ENCODE measurements around the gene TRIO. TPM values are rescaled to one million over a fixed set of nuclear protein-coding genes. Genes with fewer than 3 reads are reported as not detected.

The TRIO gene
- total and polyA plus RNA-seq, 2 donors (not counting 3 experiments of a cell fraction or from before 2014, with no cell fraction given): 82.9 to 248 TPM

DNA sequence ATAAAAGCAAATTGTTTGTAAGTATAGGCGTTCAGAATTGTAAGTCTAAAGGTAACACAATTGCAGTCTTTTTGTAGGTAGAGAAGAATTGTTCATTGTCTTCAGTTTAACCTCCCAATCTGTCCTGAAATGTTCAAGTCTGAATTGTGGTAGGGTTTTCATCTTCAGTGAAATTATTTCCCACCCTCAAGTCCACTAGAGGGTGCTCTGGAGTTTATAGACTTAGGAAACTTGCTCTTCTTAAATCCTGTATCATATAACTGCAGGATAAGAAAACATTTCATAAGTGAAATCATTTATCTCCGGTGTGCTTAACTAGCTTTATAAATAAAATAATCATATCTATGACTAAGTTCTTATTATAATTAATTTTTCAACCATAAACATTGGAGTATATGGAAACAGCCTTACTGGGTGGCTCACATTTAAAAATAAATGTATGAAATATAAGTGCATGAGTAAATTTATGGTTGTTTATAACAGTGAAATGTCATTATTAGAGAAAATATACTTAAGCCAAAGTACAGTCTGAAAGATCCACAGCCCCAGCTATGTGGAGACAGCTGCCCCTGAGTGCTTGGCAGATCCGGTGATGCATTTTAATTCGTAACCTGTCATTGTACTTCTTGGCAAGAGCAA, 256.0 kb downstream of the TRIO start:
- H3K4me2 ChIP-seq (ENCODE audit: insufficient read depth, low read length): no peak overlapping the region
- no TSS peak for BruUV-seq (replicated peaks)
- peaks cover 42% of the 10 kb centered on the region for H3K4me1 ChIP-seq (ENCODE audit: control insufficient read depth, extremely low read depth, insufficient read depth, low read length)
- peak; percentile 73 for DNase-seq (ENCODE audit: low read depth, low spot score)
- no peaks in the 10 kb centered on the region for H3K27me3 ChIP-seq (ENCODE audit: control insufficient read depth in 2 of 2, insufficient read depth in 2 of 2, low read length in 2 of 2)
- H3K9me1 ChIP-seq (replicated peaks; ENCODE audit: control insufficient read depth, extremely low read depth, insufficient read depth, low read length): no peaks in the 10 kb centered on the region
- intact Hi-C loops (cut with micrococcal nuclease) (loop anchor here (1.0 to 5.0 kb wide), 4 partner anchors 50 to 613 kb away; no protein-coding TSS in a partner anchor), dilution Hi-C loops (cut with MboI; ENCODE audit: extremely low pct_ligation_motif_present, low sequenced_read_pairs) (loop anchor here (25.0 kb wide), 1 partner anchor 238 kb away; no protein-coding TSS in a partner anchor)
- POLR2A ChIA-PET: no interaction called here
- H3K79me2 ChIP-seq (ENCODE audit: control insufficient read depth, insufficient read depth, low read length): peaks cover 30% of the 10 kb centered on the region
- H2AFZ ChIP-seq (ENCODE audit: low read depth, low read length): no peak overlapping the region
- no peak overlapping the region for H3K9ac ChIP-seq (replicated peaks; ENCODE audit: extremely low read depth, insufficient read depth, low read length)
- no peaks in the 10 kb centered on the region for H3K9me3 ChIP-seq (replicated peaks; ENCODE audit: control insufficient read depth, insufficient read depth, low read length)
- CTCF ChIA-PET: interaction anchor here (1.1 to 7.2 kb wide), 11 partner anchors 9 to 250 kb away, joined by 3 to 177 read pairs (median 3); no protein-coding TSS in a partner anchor
- no peaks in the 10 kb centered on the region for H4K20me1 ChIP-seq (replicated peaks; ENCODE audit: control insufficient read depth, extremely low read depth, insufficient read depth, low read length)
- H3K27ac ChIP-seq (ENCODE audit: insufficient read depth, low read depth, low read length): peak overlapping the region; percentile 37
- H3K4me3 ChIP-seq (replicated peaks in 1 of 3; ENCODE audit: insufficient read depth in 1 of 3, low read depth in 1 of 3, low read length in 3 of 3): no peak overlapping the region
- FAIRE-seq: peak; percentile 46
- TF ChIP-seq, protein P1, sequence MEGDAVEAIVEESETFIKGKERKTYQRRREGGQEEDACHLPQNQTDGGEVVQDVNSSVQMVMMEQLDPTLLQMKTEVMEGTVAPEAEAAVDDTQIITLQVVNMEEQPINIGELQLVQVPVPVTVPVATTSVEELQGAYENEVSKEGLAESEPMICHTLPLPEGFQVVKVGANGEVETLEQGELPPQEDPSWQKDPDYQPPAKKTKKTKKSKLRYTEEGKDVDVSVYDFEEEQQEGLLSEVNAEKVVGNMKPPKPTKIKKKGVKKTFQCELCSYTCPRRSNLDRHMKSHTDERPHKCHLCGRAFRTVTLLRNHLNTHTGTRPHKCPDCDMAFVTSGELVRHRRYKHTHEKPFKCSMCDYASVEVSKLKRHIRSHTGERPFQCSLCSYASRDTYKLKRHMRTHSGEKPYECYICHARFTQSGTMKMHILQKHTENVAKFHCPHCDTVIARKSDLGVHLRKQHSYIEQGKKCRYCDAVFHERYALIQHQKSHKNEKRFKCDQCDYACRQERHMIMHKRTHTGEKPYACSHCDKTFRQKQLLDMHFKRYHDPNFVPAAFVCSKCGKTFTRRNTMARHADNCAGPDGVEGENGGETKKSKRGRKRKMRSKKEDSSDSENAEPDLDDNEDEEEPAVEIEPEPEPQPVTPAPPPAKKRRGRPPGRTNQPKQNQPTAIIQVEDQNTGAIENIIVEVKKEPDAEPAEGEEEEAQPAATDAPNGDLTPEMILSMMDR (IDR thresholded peaks at IDR 0.05; ENCODE audit: extremely low read depth in 1 of 2, insufficient read depth in 1 of 2, low read depth in 1 of 2, low read length in 2 of 2): peak; percentile 43 to 51
- no peak for TF ChIP-seq JUN (IDR thresholded peaks at IDR 0.05; ENCODE audit: borderline replicate concordance, insufficient read depth, insufficient read length, low read depth)
- H3K36me3 ChIP-seq (ENCODE audit: control insufficient read depth in 2 of 2, extremely low read depth in 1 of 2, insufficient read depth in 2 of 2, low read length in 2 of 2): peaks cover 5 to 11% of the 10 kb centered on the region in 2 experiments

DNA sequence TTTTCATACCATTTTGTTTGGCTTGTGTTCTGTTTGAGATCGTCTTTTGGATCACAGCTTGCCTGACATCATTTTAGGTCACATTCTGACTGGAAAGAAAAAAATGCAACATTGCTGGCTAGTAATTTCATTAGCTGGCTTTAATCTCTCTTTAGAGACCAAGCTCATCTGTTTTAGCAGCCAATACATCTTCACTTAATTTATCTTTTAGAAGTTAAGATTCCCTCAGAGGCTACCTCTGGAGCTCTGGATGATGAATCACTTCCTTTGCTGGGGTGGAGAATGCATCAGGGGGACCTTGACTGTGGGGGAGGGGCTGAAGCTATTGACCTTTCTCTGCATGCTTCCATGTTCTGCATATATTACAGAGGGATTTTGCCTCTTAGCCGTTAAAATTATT, 256.9 kb downstream of the TRIO start:
- POLR2A ChIA-PET: no interaction called here
- no peak overlapping the region for H3K4me3 ChIP-seq (replicated peaks in 1 of 3; ENCODE audit: insufficient read depth in 1 of 3, low read depth in 1 of 3, low read length in 3 of 3)

More for the DNA sequence above, 256.9 kb downstream of the TRIO start:
- no peak overlapping the region for H3K9ac ChIP-seq (replicated peaks; ENCODE audit: extremely low read depth, insufficient read depth, low read length)
- H3K4me2 ChIP-seq (ENCODE audit: insufficient read depth, low read length): peak overlapping the region; percentile 13
- H3K36me3 ChIP-seq (ENCODE audit: control insufficient read depth in 2 of 2, extremely low read depth in 1 of 2, insufficient read depth in 2 of 2, low read length in 2 of 2): peaks cover 3 to 10% of the 10 kb centered on the region in 2 experiments
- dilution Hi-C loops (cut with MboI; ENCODE audit: extremely low pct_ligation_motif_present, low sequenced_read_pairs) (no loop called here), intact Hi-C loops (cut with micrococcal nuclease) (no loop called here)
- H3K79me2 ChIP-seq (ENCODE audit: control insufficient read depth, insufficient read depth, low read length): peaks cover 30% of the 10 kb centered on the region
- no peak overlapping the region for H2AFZ ChIP-seq (ENCODE audit: low read depth, low read length)
- peak overlapping the region; percentile 37 for H3K27ac ChIP-seq (ENCODE audit: insufficient read depth, low read depth, low read length)
- H3K4me1 ChIP-seq (ENCODE audit: control insufficient read depth, extremely low read depth, insufficient read depth, low read length): peaks cover 44% of the 10 kb centered on the region
- TF ChIP-seq, protein P1 (IDR thresholded peaks at IDR 0.05; ENCODE audit: extremely low read depth in 1 of 2, insufficient read depth in 1 of 2, low read depth in 1 of 2, low read length in 2 of 2): no peak
- TF ChIP-seq EZH2 (IDR thresholded peaks at IDR 0.05; ENCODE audit: borderline replicate concordance, low read depth, low read length, severe bottlenecking) (no peak), POLR2A (IDR thresholded peaks at IDR 0.05; ENCODE audit: low read depth, low read length) (no peak), POLR2AphosphoS5 (IDR thresholded peaks at IDR 0.05; ENCODE audit: insufficient read depth, low read depth, low read length) (peak; percentile 37), FOS (IDR thresholded peaks at IDR 0.05; ENCODE audit: borderline replicate concordance, insufficient read depth, low read length) (peak; percentile 85), GATA2 (IDR thresholded peaks at IDR 0.05; ENCODE audit: insufficient read depth, insufficient read length, low read depth, low read length) (no peak), JUN (IDR thresholded peaks at IDR 0.05; ENCODE audit: borderline replicate concordance, insufficient read depth, insufficient read length, low read depth) (peak; percentile 48), MYC (IDR thresholded peaks at IDR 0.05; ENCODE audit: low read depth, low read length) (no peak)
- TF ChIP-seq, protein P2, sequence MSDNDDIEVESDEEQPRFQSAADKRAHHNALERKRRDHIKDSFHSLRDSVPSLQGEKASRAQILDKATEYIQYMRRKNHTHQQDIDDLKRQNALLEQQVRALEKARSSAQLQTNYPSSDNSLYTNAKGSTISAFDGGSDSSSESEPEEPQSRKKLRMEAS (IDR thresholded peaks at IDR 0.05; ENCODE audit: insufficient read depth, insufficient read length): no peak
- H3K9me1 ChIP-seq (replicated peaks; ENCODE audit: control insufficient read depth, extremely low read depth, insufficient read depth, low read length): no peaks in the 10 kb centered on the region
- no peaks in the 10 kb centered on the region for H3K27me3 ChIP-seq (ENCODE audit: control insufficient read depth in 2 of 2, insufficient read depth in 2 of 2, low read length in 2 of 2)
- DNase-seq (ENCODE audit: low read depth, low spot score): peak; percentile 37
- BruUV-seq (replicated peaks): no TSS peak
- no peaks in the 10 kb centered on the region for H4K20me1 ChIP-seq (replicated peaks; ENCODE audit: control insufficient read depth, extremely low read depth, insufficient read depth, low read length)
- CTCF ChIA-PET: interaction anchor here (0.7 to 7.2 kb wide), 20 partner anchors 8 to 249 kb away, joined by 3 to 177 read pairs (median 4); no protein-coding TSS in a partner anchor
- no peaks in the 10 kb centered on the region for H3K9me3 ChIP-seq (replicated peaks; ENCODE audit: control insufficient read depth, insufficient read depth, low read length)
- FAIRE-seq: peak; percentile 72
